ENCODE measurements around the gene B4GALT1. TPM values are rescaled to one million over a fixed set of nuclear protein-coding genes. Genes with fewer than 3 reads are reported as not detected.

The B4GALT1 gene
- total RNA-seq, 1 donor from 2014 or later, result 7.5 TPM

DNA sequence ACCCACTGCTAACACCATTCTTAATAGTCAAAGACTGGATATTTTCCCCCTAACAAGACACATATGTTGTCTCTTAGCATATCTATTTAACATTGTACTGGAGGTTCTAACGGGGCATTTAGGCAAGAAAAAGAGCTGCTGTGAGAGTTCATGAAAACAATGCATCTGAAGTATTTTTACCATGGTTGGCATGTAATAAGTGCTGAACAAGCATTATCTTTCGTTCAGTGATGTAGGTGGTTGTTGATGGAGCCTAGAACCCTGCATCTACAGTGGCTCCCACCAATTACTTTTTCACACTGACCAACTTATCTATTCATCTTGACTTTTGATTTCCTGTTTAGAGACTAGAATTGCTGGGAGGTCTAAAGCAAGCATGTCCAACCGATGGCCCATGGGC is 12.8 kb downstream of the B4GALT1 start:
- no peak overlapping the region for H3K4me3 ChIP-seq
- no peaks in the 10 kb centered on the region for H3K79me2 ChIP-seq (ENCODE audit: low read depth)
- H4K20me1 ChIP-seq (ENCODE audit: low read depth), result no peaks in the 10 kb centered on the region
- H3K36me3 Mint-ChIP-seq, result no peaks in the 10 kb centered on the region
- no peak overlapping the region for H3K9ac ChIP-seq
- H3K9me3 Mint-ChIP-seq, result peaks cover 4% of the 10 kb centered on the region
- H3K4me1 ChIP-seq, result peaks cover 9% of the 10 kb centered on the region
- no peaks in the 10 kb centered on the region for H3F3A ChIP-seq (ENCODE audit: low read depth)
- H3K4me3 Mint-ChIP-seq, result no peak overlapping the region
- H3K27ac ChIP-seq, result no peak overlapping the region
- H3K4me2 ChIP-seq, result no peak overlapping the region
- no peak overlapping the region for H3K27ac Mint-ChIP-seq
- no peaks in the 10 kb centered on the region for H3K27me3 Mint-ChIP-seq (ENCODE audit: insufficient read depth, low read depth)
- no peak overlapping the region for H2AFZ ChIP-seq (replicated peaks)
- TF ChIP-seq EZH2phosphoT487 (IDR thresholded peaks at IDR 0.05) (no peak), EZH2 (IDR thresholded peaks at IDR 0.05) (no peak)
- TF ChIP-seq, protein P1, sequence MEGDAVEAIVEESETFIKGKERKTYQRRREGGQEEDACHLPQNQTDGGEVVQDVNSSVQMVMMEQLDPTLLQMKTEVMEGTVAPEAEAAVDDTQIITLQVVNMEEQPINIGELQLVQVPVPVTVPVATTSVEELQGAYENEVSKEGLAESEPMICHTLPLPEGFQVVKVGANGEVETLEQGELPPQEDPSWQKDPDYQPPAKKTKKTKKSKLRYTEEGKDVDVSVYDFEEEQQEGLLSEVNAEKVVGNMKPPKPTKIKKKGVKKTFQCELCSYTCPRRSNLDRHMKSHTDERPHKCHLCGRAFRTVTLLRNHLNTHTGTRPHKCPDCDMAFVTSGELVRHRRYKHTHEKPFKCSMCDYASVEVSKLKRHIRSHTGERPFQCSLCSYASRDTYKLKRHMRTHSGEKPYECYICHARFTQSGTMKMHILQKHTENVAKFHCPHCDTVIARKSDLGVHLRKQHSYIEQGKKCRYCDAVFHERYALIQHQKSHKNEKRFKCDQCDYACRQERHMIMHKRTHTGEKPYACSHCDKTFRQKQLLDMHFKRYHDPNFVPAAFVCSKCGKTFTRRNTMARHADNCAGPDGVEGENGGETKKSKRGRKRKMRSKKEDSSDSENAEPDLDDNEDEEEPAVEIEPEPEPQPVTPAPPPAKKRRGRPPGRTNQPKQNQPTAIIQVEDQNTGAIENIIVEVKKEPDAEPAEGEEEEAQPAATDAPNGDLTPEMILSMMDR (IDR thresholded peaks at IDR 0.05), result no peak
- peaks cover 40% of the 10 kb centered on the region for H3K4me1 Mint-ChIP-seq
- no peaks in the 10 kb centered on the region for H3K9me3 ChIP-seq (ENCODE audit: low read depth)
- no peak for DNase-seq (ENCODE audit: low spot score)
- H3K36me3 ChIP-seq, result no peaks in the 10 kb centered on the region
- no peaks in the 10 kb centered on the region for H3K27me3 ChIP-seq

DNA sequence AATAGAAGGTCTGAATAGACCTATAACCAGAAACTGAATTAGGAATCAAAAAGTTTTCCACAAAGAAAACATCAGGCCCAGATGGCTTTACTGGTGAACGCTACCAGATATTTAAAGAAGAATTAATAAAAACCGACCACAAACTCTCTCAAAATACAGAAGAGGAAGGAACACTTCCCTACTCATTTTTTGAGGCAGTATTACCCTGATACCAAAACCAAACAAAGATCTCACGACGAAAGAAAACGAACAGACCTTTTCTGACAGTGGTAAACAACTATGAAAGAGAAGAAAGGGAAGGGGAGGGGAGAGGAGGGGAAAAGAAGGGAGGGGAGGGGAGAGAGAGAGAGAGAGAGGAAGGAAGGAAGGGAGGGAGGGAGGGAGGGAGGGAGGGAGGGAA is 13.5 kb downstream of the B4GALT1 start:
- no peak overlapping the region for H3K4me2 ChIP-seq
- H3K4me1 ChIP-seq, result peaks cover 8% of the 10 kb centered on the region
- H3K36me3 ChIP-seq, result no peaks in the 10 kb centered on the region
- H3K9ac ChIP-seq, result no peak overlapping the region
- Mint-ChIP-seq H3K36me3 (no peaks in the 10 kb centered on the region), H3K9me3 (peaks cover 4% of the 10 kb centered on the region), H3K4me1 (peaks cover 33% of the 10 kb centered on the region), H3K27ac (no peak overlapping the region), H3K4me3 (no peak overlapping the region), H3K27me3 (ENCODE audit: insufficient read depth, low read depth) (no peaks in the 10 kb centered on the region)
- no peaks in the 10 kb centered on the region for H4K20me1 ChIP-seq (ENCODE audit: low read depth)
- H3K4me3 ChIP-seq, result no peak overlapping the region
- H3K9me3 ChIP-seq (ENCODE audit: low read depth), result no peaks in the 10 kb centered on the region
- no peak for DNase-seq (ENCODE audit: low spot score)
- H3K27me3 ChIP-seq, result no peaks in the 10 kb centered on the region
- no peak overlapping the region for H2AFZ ChIP-seq (replicated peaks)
- H3F3A ChIP-seq (ENCODE audit: low read depth), result no peaks in the 10 kb centered on the region
- TF ChIP-seq EZH2phosphoT487 (IDR thresholded peaks at IDR 0.05) (no peak), EZH2 (IDR thresholded peaks at IDR 0.05) (no peak)
- H3K27ac ChIP-seq, result no peak overlapping the region
- no peaks in the 10 kb centered on the region for H3K79me2 ChIP-seq (ENCODE audit: low read depth)

DNA sequence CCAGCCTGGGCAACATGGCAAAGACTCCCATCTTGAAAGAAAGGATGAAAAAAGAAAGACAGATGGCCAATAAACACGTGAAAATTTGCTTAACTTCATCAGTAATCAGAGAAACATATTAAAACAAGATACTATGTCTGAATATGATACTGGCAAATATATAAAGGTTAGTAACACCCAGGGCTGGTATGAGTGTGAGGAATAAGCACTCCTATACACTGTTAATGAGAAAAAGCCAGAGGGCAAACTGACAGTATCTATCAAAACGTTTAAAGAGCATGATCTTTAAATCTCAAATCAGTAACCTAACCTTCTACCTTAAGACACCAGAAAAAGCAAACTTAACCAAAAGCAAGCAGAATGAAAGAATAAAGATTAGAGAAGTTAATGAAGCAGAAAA is 14.1 kb downstream of the B4GALT1 start:
- H3K4me1 ChIP-seq, result peaks cover 4% of the 10 kb centered on the region
- no peak for DNase-seq (ENCODE audit: low spot score)
- H3K9me3 Mint-ChIP-seq, result peaks cover 4% of the 10 kb centered on the region
- no peak overlapping the region for H3K27ac Mint-ChIP-seq
- no peaks in the 10 kb centered on the region for H3K9me3 ChIP-seq (ENCODE audit: low read depth)
- no peaks in the 10 kb centered on the region for H3K27me3 ChIP-seq
- H3F3A ChIP-seq (ENCODE audit: low read depth), result no peaks in the 10 kb centered on the region
- H3K36me3 Mint-ChIP-seq, result no peaks in the 10 kb centered on the region
- no peak overlapping the region for H2AFZ ChIP-seq (replicated peaks)
- no peak overlapping the region for H3K4me2 ChIP-seq
- H4K20me1 ChIP-seq (ENCODE audit: low read depth), result no peaks in the 10 kb centered on the region
- H3K4me3 ChIP-seq, result no peak overlapping the region
- peaks cover 26% of the 10 kb centered on the region for H3K4me1 Mint-ChIP-seq
- H3K4me3 Mint-ChIP-seq, result no peak overlapping the region
- H3K79me2 ChIP-seq (ENCODE audit: low read depth), result no peaks in the 10 kb centered on the region
- no peak overlapping the region for H3K27ac ChIP-seq
- no peaks in the 10 kb centered on the region for H3K36me3 ChIP-seq
- no peak for TF ChIP-seq EZH2 (IDR thresholded peaks at IDR 0.05)
- TF ChIP-seq, protein P1 (IDR thresholded peaks at IDR 0.05), result no peak
- TF ChIP-seq EZH2phosphoT487 (IDR thresholded peaks at IDR 0.05), result no peak
- H3K9ac ChIP-seq, result no peak overlapping the region
- H3K27me3 Mint-ChIP-seq (ENCODE audit: insufficient read depth, low read depth), result no peaks in the 10 kb centered on the region

DNA sequence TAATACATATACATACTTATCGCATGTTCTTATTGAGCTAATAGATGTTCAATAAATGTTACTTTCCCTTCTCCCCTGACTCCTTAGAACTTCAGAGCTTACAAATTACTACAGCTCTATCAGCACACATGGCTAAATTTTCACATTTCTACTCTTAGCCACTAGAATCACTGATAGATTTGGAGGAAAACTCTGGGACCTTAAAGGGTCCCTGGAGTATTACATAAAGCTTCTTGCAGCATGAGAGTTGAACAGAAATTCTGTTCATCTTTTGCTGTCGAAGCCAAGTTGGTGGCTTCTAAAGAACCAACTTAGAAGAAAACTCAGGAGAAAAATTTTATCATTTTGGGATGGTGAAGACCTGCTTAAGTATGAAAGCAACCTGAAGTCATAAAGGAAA is 15.5 kb downstream of the B4GALT1 start:
- H3K27ac ChIP-seq, result no peak overlapping the region
- no peak overlapping the region for H3K9ac ChIP-seq
- no peaks in the 10 kb centered on the region for H3K27me3 ChIP-seq
- H4K20me1 ChIP-seq (ENCODE audit: low read depth), result no peaks in the 10 kb centered on the region
- H3K36me3 Mint-ChIP-seq, result no peaks in the 10 kb centered on the region
- H3K4me3 ChIP-seq, result no peak overlapping the region
- H3K36me3 ChIP-seq, result no peaks in the 10 kb centered on the region
- H3K4me2 ChIP-seq, result no peak overlapping the region
- H3K4me1 ChIP-seq, result no peaks in the 10 kb centered on the region
- no peak overlapping the region for H3K4me3 Mint-ChIP-seq
- no peak for DNase-seq (ENCODE audit: low spot score)
- no peak overlapping the region for H2AFZ ChIP-seq (replicated peaks)
- TF ChIP-seq EZH2 (IDR thresholded peaks at IDR 0.05), result no peak
- TF ChIP-seq, protein P1 (IDR thresholded peaks at IDR 0.05), result no peak
- no peak for TF ChIP-seq EZH2phosphoT487 (IDR thresholded peaks at IDR 0.05)
- no peaks in the 10 kb centered on the region for H3F3A ChIP-seq (ENCODE audit: low read depth)
- H3K27ac Mint-ChIP-seq, result no peak overlapping the region
- no peaks in the 10 kb centered on the region for H3K9me3 ChIP-seq (ENCODE audit: low read depth)
- peaks cover 19% of the 10 kb centered on the region for H3K4me1 Mint-ChIP-seq
- no peaks in the 10 kb centered on the region for H3K27me3 Mint-ChIP-seq (ENCODE audit: insufficient read depth, low read depth)
- H3K9me3 Mint-ChIP-seq, result peaks cover 4% of the 10 kb centered on the region
- no peaks in the 10 kb centered on the region for H3K79me2 ChIP-seq (ENCODE audit: low read depth)

All from neural progenitor cell (in vitro differentiated cells).